ENCODE results near the gene PRDX2.
"Not testable (repeated sequence)": the region's sequence is repeated elsewhere in the genome, so short reads cannot be mapped to it uniquely, and the experiment has no call there.

The PRDX2 gene

DNA sequence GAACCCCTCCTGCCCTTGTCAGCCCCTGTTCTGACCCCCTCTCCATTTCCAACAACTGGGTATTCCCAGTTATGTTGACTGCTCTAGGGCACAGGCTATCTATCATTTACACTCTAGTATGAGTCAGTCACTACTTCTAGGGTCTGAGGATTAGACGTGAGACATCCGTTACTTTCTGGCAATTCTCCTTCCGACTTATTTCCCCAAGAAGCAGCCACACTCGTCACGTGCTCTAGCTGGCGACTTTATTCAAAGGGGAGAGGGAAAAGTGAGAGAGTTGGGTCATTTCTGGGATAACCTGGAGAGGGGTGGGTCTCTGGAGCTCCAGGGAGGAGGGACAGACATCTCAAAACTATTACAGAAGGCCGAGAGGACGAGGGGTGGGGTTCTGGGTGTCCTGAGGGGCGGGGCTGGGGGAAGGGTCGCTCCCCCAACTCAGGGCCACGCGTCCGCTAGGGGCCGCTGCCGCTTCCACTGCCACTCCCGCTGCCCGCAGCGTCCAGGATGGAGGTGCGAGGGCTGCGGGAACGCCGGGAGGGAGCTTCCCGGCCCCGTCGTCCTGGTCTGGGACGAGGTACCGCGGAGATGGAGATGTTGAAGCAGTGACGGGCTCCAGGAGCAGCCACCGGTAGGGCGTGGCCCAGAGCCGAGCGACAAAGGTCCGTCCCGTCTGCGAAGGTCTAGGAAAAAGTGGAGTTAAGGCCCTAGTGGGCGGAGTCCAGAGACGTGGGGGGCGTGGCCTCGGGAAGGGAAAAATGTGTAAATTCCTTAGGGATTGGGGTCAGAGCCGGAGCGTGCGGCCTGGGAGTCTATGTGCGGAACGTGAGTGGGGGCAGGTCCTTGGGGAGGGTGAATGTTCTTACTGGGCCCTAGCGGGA is 23.9 kb upstream of the PRDX2 start:
- DNase-seq (ENCODE audit: low spot score): peak; percentile 71

DNA sequence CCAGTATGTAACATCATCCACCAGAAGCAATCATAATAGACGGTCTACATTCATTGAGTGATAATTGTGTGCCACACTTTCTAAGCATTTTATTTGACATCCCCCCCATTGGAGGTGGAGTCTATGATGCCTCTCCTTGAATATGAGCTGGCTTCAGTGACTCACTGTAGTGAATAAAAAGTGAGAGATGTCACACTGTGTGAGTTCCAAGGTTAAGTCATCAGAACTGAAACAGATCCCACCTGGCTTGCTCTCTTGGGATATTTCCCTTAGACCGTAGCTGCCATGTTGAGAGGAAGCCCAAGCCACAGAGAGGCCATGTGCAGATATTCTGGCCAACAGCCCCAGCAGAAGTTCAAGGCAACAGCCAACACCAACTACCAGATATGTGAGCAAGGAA is 20.2 kb upstream of the PRDX2 start:
- DNase-seq (ENCODE audit: low spot score): no peak

DNA sequence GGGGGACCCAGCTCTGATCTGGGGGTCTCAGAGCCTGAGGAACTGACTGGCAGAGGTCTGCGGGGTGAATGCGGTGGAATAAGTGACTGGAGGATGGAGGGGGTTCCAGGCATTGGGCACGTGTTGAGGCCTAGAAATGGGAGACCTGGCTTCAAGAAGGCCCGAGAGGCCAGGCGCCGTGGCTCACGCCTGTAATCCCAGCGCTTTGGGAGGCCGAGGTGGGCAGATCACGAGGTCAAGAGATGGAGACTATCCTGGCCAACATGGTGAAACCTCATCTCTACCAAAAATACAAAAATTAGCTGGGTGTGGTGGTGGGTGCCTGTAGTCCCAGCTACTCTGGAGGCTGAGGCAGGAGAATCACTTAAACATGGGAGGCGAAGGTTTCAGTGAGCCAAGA is 16.2 kb upstream of the PRDX2 start:
- not testable (repeated sequence) for DNase-seq (ENCODE audit: low spot score)

DNA sequence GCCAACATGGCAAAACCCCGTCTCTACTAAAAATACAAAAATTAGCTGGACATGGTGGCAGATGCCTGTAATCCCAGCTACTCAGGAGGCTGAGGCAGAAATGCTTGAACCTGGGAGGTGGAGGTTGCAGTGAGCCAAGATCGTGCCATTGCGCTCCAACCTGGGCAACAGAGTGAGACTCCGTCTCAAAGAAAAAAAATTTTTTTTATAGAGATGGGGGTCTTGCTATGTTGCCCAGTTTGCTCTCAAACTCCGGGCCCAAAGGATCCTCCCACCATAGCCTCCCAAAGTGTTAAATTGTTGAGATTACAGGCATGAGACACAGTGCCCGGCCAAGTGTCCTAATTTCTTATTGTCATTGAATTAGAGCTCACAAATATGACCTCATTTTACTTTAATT is 15.6 kb upstream of the PRDX2 start:
- not testable (repeated sequence) for DNase-seq (ENCODE audit: low spot score)

DNA sequence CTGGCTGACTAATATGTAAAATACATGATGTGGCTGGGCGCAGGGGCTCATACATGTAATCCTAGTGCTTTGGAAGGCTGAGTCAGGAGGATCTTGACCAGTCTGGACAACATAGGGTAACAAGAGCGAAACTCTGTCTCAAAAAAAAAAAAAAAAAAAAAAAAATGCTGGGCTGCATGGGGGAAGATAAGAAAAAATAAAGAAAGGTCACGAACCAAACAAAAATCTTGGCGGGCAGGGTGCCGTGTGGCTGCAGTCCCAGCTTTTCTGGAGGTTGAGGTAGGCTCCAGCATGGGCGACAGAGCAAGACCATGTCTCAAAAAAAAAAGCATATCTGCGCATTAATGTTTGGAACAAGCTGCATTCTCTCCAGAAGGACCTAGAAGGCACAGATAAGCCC is 13.5 kb upstream of the PRDX2 start:
- no peak for DNase-seq (ENCODE audit: low spot score)

DNA sequence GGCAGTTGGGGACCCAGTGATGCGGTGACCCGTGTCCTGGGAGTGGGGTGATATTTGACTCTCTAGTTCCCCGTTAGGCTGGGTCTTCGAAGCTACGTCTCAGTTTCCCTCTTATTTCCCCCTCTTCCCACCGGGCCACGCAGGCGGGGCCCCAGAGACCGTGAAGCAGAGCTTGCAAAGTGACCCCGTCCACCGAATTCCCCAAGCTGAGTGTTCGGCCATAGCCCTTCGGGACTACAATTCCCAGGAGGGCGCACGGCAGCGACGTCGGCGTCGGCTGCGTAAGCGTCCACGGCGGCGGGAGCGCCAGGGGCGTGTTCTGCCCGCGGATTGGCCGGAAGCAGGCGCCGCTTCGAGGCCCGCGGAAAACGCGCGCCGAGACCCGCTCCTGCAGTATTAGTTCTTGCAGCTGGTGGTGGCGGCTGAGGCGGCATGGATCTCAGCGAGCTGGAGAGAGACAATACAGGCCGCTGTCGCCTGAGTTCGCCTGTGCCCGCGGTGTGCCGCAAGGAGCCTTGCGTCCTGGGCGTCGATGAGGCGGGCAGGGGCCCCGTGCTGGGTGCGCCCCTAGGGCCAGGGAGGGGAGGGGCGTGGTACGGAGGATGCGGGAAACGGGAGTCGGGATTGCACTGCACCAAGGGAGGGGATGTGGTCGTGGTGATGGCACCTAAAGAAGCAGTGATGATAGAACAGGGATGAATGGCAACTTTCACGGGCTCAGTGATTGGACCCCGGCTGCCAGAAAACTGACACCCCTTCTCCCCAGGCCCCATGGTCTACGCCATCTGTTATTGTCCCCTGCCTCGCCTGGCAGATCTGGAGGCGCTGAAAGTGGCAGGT is 4.9 kb upstream of the PRDX2 start, which contains the start of gene RNASEH2A:
Gene RNASEH2A (plus strand): TSS at position 343 of the 840 bp plus-strand sequence. CDS start 90 bp downstream, at position 433.
- peak; percentile 90 for DNase-seq (ENCODE audit: low spot score)

DNA sequence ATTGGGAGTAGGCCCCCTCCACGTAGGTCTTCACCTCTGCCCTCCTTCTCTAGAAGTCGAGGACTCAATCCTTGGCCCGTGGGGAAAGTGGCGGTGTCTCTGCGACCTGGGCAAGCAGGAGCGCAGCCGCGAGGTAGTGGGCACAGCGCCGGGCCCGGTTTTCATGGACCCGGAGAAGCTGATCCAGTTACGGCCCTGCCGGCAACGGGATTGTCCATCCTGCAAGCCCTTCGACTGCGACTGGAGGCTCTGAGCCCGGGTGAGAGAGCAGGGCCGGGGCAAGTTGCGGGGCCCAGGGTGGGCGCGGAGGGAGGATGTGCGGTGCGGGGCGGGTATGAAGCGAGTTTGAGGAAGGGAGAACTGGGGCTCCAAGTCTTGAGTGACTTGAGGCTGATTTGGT is 2.5 kb upstream of the PRDX2 start:
- no peak for DNase-seq (ENCODE audit: low spot score)

DNA sequence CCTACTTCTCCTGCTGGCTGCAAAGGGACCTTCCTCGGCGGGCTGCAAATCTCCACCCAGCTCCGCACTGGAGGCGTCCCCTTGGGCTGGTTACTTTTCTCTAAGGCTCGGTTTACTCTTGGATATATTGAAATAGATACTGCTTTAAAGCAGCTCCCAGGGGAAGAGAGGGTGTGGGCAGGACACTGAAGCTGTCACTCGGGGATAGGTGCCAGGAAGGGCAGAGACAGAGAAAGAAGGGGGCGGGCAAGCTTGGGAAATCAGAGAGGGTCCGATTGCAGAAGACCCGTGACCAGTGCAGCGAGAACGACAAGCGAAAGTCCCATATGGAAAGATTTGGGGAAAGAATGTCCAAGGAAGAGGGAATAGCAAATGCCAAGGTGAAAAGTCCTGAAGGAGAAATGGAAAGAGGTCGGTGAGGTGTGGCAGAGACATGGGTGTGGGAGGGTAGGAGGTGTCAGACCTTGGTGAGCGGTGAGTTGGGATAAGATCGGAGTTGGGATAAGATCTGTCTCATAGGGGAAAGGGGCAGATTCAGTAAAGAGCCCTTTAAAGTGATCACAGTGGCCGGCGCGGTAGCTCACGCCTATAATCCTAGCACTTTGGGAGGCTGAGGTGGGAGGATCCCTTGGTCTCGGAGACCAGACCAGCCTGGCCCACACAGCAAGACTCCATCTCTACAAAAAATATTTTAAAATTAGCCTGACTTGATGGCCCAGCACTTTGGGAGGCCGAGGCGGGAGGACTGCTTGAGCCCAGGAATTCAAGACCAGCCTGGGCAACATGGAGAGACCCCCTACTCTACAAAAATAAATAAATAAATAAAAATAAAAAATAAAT is 887 bp upstream of the PRDX2 start:
- no peak for DNase-seq (ENCODE audit: low spot score)

DNA sequence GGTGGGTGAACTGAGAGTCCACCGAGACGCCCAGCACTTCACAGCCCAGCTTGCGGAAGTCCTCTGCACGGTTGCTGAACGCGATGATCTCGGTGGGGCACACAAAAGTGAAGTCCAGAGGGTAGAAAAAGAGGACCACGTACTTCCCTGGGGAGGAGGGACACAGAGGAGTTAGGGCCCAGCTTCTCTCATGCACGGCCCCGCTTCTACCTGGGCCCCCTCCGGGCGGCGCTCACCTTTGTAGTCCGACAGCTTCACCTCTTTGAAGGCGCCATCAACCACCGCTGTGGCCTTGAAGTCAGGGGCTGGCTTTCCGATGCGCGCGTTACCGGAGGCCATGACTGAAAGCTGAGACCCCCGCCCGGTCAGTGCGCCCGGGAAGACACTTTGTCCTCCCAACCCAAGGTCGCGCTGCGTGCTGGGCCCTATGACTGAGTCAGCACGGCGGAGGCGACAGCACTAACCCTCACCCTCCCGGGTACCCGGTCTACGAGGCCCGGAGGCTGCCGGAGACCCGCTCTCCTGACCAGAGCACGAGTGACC is 606 bp downstream of the PRDX2 start:
- DNase-seq (ENCODE audit: low spot score): no peak

DNA sequence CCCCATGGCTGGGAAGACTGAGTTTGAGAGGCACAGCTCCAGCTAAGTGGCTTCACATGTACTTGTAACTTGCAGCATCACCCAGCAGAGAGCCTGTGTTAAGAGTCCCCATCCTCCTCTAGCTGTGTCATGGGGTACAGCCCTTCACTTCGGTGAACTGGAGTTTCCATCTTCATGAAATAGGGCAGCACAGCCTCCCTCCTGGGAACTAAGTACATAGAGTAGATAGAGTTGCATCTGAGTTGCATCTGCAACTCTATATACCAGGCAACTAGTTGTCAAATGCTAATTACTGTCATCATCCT is 1.2 kb downstream of the PRDX2 start:
- DNase-seq (ENCODE audit: low spot score): no peak

DNA sequence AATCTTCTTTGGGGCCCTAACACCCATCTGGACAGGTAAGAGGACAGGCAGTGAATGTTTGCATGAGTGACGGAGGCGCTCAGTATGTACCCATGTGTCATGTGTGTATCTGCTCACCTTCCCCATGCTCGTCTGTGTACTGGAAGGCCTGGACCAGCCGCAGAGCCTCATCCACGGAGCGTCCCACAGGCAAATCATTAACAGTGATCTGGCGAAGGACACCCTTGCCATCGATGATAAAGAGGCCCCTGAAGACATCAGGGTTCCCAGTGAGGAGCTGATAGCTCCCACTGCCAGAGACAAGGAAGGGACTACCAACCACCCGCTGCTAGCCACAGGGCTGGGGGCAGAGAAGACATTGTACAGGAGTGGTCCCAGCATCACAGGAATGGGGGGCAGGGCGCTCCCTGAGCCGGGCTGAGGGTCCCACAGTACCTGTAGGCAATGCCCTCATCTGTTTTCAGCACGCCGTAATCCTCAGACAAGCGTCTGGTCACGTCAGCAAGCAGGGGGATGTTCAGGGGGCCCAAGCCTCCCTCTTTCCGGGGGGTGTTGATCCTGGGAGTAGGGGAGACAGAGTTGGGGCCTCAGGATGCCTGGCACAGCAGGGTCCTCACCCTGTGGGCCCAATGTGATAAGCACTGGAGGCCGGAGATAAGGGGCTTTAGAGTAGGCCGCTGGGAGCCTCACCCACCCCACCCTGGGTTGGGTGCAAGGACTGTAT is 1.7 kb downstream of the PRDX2 start:
- DNase-seq (ENCODE audit: low spot score): no peak

DNA sequence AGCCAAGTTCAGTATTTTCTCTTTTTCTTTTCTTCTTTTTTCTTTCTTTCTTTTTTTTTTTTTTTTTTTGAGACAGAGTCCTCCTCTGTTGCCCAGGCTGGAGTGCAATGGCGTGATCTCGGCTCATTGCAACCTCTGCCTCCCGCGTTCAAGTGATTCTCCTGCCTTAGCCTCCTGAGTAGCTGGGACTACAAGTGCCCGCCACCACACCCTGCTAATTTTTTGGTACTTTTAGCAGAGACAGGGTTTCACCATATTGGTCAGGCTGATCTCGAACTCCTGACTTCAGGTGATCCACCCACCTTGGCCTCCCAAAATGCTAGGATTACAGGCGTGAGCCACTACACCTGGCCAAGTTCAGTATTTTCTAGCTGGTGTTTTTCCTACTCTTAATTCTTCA is 4.0 kb downstream of the PRDX2 start:
- DNase-seq (ENCODE audit: low spot score): not testable (repeated sequence)

DNA sequence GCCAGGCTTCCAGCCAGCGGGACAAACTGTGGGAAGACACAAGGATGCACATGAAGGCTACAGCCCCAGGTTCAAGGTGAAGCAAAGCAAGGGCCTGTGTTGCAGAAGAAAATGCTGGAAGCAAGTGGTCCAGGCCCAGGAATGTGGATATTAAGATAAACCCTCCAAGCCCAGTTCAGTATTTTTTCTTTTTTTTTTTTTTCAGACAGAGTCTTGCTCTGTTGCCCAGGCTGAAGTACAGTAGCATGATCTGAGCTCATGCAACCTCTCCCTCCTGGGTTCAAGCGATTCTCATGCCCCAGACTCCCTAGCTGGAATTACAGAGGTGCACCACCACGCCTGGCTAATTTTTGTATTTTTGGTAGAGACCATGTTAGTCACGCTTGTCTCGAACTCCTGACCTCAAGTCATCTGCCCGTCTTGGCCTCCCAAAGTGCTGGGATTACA is 4.4 kb downstream of the PRDX2 start:
- no peak for DNase-seq (ENCODE audit: low spot score)

DNA sequence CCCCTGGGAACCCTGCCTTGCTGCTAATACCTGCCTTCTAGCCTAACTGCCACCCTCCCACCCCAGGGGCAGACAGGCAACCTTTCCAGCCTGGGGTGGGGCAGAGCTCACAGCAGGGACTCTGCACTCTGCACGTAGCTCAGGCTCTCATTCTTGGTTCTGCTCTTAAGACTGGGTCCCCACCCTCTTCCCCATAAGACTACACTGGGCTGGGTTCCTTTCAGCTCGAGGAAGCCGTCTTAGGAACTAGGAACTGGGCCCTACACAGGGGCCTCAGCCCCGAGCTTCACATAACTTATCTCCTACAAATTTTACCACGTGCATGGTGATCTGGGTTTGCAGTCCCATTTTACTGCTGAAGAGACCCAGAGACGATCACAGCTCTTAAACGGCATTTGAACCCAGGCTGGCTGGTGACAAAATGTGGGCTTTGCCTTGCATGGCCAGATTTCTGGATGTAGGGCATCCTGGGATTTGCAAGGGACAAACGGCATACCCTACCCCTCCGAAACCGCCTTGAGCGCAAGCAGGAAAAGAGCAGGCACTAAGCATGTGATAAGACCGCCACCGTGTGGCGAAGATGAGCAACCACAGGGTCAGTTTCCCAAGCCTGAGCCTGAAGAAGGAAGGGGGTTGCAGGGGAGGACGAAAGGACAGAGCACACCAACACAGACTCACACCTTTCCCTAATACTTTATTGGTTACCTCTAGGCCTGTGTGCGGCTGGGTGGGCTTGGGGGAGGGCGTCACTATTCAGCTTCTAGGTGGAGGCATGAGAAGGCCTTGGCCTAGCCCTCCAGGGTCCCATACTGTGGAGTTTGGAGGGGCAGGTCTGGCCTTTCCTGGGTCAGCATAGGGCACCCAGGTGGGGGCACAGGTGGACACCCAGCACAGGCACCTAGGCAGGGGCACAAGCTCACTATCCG is 5.2 kb downstream of the PRDX2 start:
- peak; percentile 83 for DNase-seq (ENCODE audit: low spot score)

DNA sequence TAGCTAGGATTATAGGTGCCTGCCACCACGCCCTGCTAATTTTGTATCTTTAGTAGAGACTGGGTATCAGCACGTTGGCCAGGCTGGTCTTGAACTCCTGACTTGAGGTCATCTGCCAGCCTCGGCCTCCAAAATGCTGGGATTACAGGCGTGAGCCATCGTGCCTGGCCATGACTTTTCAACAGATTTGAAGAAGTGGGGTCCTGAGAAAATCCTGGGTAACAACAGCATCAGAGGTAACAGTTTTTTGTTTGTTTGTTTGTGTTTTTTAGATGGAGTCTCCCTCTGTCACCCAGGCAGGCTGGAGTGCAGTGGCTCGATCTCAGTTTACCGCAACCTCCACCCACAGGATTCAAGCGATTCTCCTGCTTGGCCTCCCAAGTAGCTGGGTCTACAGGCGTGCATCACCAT is 6.6 kb downstream of the PRDX2 start:
- DNase-seq (ENCODE audit: low spot score): no peak

DNA sequence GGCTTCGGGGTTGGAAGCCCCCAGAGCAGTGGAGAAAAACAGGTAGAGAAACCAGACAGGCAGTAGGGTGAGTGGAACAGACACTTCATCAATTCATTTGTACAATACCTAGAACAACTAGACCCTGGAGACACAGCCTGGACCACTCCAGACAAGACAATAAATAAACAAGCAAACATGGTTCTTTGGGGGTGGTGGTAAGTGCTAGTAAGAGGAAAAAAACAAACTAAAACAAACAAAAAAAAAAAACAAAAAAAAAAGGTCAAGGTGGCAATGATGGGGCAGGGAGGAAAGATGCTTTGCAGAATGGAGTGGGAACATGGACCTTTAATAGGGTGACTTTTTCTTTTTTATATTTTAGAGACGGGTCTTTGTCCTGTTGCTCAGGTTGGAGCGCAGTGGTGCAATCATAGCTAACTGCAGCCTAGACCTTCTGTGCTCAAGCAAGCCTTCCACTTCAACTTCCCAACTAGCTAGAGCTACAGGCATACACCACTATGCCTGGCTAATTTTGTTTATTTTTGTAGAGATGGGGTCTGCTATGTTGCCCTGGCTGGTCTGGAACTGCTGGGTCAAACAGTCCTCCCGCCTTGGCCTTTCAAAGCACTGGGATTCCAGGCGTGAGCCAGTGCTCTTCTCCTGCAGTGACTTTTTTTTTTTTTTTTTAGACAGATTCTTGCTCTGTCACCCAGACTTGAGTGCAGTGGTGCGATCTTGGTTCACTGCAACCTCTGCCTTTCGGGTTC is 7.2 kb downstream of the PRDX2 start:
- DNase-seq (ENCODE audit: low spot score): no peak

DNA sequence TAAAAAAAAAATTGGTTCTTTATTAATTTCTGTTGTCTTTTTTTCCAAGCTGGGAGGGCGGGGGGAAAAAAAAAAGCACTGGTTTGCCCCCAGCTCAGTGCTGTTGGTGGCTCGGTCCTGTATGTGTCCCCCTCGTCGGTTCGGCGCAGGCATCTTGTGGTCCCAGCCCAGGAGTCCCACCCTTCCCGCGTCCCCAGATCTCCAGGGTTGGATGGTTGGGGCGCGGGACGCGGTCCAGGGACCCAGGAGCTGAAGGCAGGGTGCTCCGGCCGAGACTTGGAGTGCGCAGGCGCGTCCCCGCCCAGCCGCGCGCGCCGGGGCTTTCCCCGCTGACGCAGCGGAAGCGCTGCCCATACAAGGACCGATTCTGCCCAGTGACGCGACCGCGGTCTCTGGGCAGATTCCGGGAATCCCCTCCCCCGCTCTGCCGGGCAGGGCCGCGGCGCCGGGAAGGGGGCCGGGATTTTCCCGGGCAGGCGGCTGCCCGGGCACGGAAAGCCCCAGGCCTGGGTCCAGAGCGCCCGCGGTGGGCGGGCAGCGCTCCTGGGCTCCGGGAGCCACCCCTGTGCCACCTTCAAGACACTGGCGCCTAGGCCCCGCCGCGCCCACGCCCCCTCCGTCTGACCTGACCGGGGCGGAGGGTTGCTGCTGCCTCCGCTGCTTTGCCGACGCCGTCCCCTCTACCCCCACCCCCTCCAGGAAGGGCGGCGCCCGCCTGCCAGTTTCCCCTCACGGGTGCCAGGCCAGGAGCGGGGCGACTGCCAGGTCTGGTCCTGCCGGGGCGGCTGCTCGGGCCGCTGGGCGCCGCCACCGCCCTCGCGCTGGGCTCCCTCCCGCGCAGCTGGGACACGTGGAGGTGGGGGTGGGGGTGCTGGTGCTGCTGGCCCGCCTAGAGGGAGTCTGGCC is 8.1 kb downstream of the PRDX2 start:
- DNase-seq (ENCODE audit: low spot score): peak; percentile 89

DNA sequence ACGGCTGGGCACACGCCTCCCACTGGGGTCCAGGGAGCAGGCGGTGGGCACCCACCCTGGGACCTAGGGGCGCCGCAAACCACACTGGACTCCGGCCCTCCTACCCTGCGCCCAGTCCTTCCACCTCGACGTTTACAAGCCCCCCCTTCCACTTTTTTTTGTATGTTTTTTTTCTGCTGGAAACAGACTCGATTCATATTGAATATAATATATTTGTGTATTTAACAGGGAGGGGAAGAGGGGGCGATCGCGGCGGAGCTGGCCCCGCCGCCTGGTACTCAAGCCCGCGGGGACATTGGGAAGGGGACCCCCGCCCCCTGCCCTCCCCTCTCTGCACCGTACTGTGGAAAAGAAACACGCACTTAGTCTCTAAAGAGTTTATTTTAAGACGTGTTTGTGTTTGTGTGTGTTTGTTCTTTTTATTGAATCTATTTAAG is 8.7 kb downstream of the PRDX2 start:
- DNase-seq (ENCODE audit: low spot score): no peak
